Glutamatergic neuron (in vitro differentiated cells): ENCODE measurements around the gene CCR6. TPM values are rescaled to one million over a fixed set of nuclear protein-coding genes. Genes with fewer than 3 reads are reported as not detected.
A peak's percentile ranks its signal among the peaks of the same experiment; 100 is the strongest.

Source experiments
- DNase-seq: peaks from one replicate; pipeline ENCODE4 v3.0.0; 2022
- H3K27ac Mint-ChIP-seq: one replicate; pipeline ENCODE4 v1.8.0; 2020; ENCODE audit warnings: mild to moderate bottlenecking, mixed read lengths, inconsistent platforms; ENCODE audit not compliant: unreplicated experiment
- H3K27me3 Mint-ChIP-seq: one replicate; pipeline ENCODE4 v1.8.0; 2020; ENCODE audit warnings: mild to moderate bottlenecking, moderate library complexity, mixed read lengths, inconsistent platforms; ENCODE audit not compliant: unreplicated experiment
- H3K36me3 Mint-ChIP-seq: one replicate; pipeline ENCODE4 v1.8.0; 2020; ENCODE audit warnings: mild to moderate bottlenecking, mixed read lengths, inconsistent platforms; ENCODE audit not compliant: unreplicated experiment
- H3K4me1 Mint-ChIP-seq: one replicate; pipeline ENCODE4 v1.8.0; 2020; ENCODE audit warnings: mild to moderate bottlenecking, low read depth, mixed read lengths, inconsistent platforms; ENCODE audit not compliant: unreplicated experiment
- H3K4me3 Mint-ChIP-seq: one replicate; pipeline ENCODE4 v1.8.0; 2020; ENCODE audit warnings: mild to moderate bottlenecking, mixed read lengths, inconsistent platforms; ENCODE audit not compliant: unreplicated experiment
- H3K9me3 Mint-ChIP-seq: one replicate; pipeline ENCODE4 v1.8.0; 2020; ENCODE audit warnings: mild to moderate bottlenecking, moderate library complexity, mixed read lengths, inconsistent platforms; ENCODE audit not compliant: unreplicated experiment
- CTCF ChIP-seq: fragments of 200-600 bp; sonication (generic); IDR thresholded peaks from one replicate; pipeline ENCODE4 v1.5.0; 2021; ENCODE audit not compliant: partially characterized antibody, unreplicated experiment
- total RNA-seq: library from RNA; stranded (reverse); fragmentation: NEBNext Ultra II Directional; extraction: Animal tissue kit (Norgen Biotek cat#: 25700); gene quantifications from one replicate; pipeline ENCODE4 v1.2.1, GENCODE V29; 2021; ENCODE audit not compliant: unreplicated experiment

Gene CCR6
- total RNA-seq, 1 donor from 2014 or later: not detected

- H3K9me3 Mint-ChIP-seq: peaks cover 3% of the 10 kb centered on the region
- H3K27me3 Mint-ChIP-seq: peaks cover 2% of the 10 kb centered on the region
- no peak overlapping the region for H3K27ac Mint-ChIP-seq
- H3K36me3 Mint-ChIP-seq: no peaks in the 10 kb centered on the region
- no peak overlapping the region for H3K4me3 Mint-ChIP-seq
- TF ChIP-seq CTCF: no peak
- H3K4me1 Mint-ChIP-seq: peaks cover 11% of the 10 kb centered on the region
- no peak for DNase-seq
Measured at GRCh38 chr6:167137081-167137480, 14.2 kb downstream of the CCR6 start.

DNA sequence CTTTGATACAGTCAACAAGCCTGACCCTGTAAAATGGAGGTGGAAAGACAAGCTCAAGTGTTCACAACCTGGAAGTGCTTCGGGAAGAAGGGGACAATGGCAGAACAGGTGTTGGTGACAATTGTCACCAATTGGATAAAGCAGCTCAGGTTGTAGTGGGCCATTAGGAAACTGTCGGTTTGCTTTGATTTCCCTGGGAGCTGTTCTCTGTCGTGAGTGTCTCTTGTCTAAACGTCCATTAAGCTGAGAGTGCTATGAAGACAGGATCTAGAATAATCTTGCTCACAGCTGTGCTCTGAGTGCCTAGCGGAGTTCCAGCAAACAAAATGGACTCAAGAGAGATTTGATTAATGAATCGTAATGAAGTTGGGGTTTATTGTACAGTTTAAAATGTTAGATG is 15.0 kb downstream of the CCR6 start:
- Mint-ChIP-seq H3K27me3 (no peaks in the 10 kb centered on the region), H3K9me3 (no peaks in the 10 kb centered on the region), H3K36me3 (no peaks in the 10 kb centered on the region), H3K27ac (no peak overlapping the region), H3K4me3 (no peak overlapping the region), H3K4me1 (peaks cover 11% of the 10 kb centered on the region)
- TF ChIP-seq CTCF: no peak
- DNase-seq: no peak

GRCh38 chr6:167139761-167140160 is 16.9 kb downstream of the CCR6 start:
- no peak for DNase-seq
- Mint-ChIP-seq H3K9me3 (peaks cover 6% of the 10 kb centered on the region), H3K4me1 (peaks cover 11% of the 10 kb centered on the region), H3K27me3 (peaks cover 3% of the 10 kb centered on the region), H3K4me3 (peak overlapping the region; percentile 36), H3K27ac (peak overlapping the region; percentile 24), H3K36me3 (peaks cover 8% of the 10 kb centered on the region)
- TF ChIP-seq CTCF: peak; percentile 52

DNA sequence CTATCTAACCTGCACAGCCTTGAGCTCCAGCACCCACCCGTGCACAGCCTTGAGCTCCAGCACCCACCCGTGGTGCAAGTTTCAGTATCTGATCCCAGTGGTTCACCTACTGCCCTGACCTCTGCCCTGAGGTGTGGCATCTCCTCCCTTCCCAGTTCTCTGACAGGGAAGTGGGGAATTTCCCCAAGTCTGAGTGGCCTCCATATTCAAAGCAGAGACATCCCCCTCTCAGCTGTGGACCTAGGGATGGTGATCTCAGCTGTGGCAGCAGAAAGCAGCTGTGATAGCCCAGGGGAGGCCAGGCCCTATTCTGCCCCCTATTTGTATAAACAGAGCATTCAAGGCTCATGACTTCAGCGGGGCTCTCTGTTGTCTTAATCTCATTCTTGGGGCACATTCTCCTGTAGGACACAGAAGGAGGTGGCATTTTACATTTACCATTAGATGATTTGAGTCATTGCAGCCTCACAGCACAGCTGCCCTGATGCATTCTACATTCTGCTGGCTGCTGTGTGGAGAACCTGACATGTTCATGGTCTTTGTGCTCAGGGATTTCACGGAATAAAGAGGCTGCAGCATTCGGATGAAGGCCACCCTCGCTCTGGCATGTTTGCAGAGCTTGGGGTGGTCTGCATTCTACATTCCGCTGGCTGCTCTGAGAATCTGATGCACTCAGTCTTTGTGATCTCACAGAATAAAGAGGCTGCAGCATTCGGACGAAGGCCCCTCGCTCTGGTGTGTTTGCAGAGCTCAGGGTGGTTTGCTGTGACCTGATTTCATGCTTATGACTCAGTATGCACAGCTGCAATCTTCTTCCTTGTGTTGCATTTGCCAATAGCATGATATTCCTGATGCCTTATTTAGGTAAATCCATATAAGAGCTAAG is 17.9 kb downstream of the CCR6 start:
- H3K4me1 Mint-ChIP-seq: peaks cover 14% of the 10 kb centered on the region
- H3K36me3 Mint-ChIP-seq: peaks cover 11% of the 10 kb centered on the region
- no peak overlapping the region for H3K4me3 Mint-ChIP-seq
- peaks cover 8% of the 10 kb centered on the region for H3K9me3 Mint-ChIP-seq
- peaks cover 4% of the 10 kb centered on the region for H3K27me3 Mint-ChIP-seq
- no peak for DNase-seq
- peak overlapping the region; percentile 28 for H3K27ac Mint-ChIP-seq
- TF ChIP-seq CTCF: no peak

- Mint-ChIP-seq H3K9me3 (peaks cover 8% of the 10 kb centered on the region), H3K4me1 (peaks cover 22% of the 10 kb centered on the region), H3K4me3 (no peak overlapping the region), H3K27ac (no peak overlapping the region), H3K27me3 (peaks cover 7% of the 10 kb centered on the region), H3K36me3 (peaks cover 11% of the 10 kb centered on the region)
- DNase-seq: peak; percentile 71
- TF ChIP-seq CTCF: peak; percentile 20
Measured at GRCh38 chr6:167141667-167142432, 19.0 kb downstream of the CCR6 start.
